Measurements from ENCODE around the gene CAMK1D.

GRCh38 chr10:12872577-12872976, 523.2 kb downstream of the CAMK1D start:
- TF ChIP-seq CTCF (IDR thresholded peaks at IDR 0.05) (no peak), POLR2A (IDR thresholded peaks at IDR 0.05) (no peak)

All from breast epithelium (tissue), 3 donors.